ENCODE results near the gene DLX1.

DNA sequence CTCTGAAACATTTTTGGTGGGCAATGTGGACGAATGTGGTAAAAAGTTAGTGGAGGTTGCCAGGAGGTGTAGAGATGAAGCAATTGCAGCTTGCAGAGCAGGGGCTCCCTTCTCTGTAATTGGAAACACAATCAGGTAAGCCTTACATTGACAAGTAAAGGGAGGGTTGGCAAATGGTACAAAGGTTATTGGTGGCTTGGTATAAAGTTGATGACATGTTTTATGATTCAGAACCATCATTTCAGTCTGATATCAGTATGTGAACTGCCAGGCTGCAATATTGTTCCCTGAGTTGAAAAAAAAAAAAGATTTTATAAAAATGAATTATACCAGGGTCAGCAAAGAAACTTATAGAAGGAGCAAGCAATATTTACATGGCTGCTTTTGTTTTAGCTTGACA is 14.4 kb upstream of the DLX1 start:
- TF ChIP-seq CTCF (IDR thresholded peaks at IDR 0.05) = no peak
- TF ChIP-seq POLR2A (IDR thresholded peaks at IDR 0.05) = no peak

Data from heart left ventricle (tissue), 13 donors.